ENCODE data around the gene RNF220. TPM values are rescaled to one million over a fixed set of nuclear protein-coding genes. Genes with fewer than 3 reads are reported as not detected.
"Not testable (repeated sequence)": the region's sequence is repeated elsewhere in the genome, so short reads cannot be mapped to it uniquely, and the experiment has no call there.

The RNF220 gene
- total RNA-seq, 1 experiment from 2014 or later, result 66.6 TPM

- Histone ChIP-seq H3K27me3 (ENCODE audit: low read length) (no peaks in the 10 kb centered on the region), H3K27ac (ENCODE audit: low read length) (no peak overlapping the region), H3K9me3 (ENCODE audit: low read length) (no peaks in the 10 kb centered on the region), H3K4me1 (ENCODE audit: insufficient read depth, low read length) (no peaks in the 10 kb centered on the region), H3K4me3 (ENCODE audit: low read length) (no peak overlapping the region), H3F3A (ENCODE audit: low read length, unreplicated experiment) (no peaks in the 10 kb centered on the region), H4K20me1 (ENCODE audit: low read length) (no peaks in the 10 kb centered on the region), H3K9me2 (replicated peaks; ENCODE audit: low read length) (no peaks in the 10 kb centered on the region), H3K79me2 (ENCODE audit: low read length) (no peaks in the 10 kb centered on the region), H3K4me2 (ENCODE audit: low read length) (no peak overlapping the region), H2AFZ (ENCODE audit: low read length) (no peak overlapping the region), H3K9ac (ENCODE audit: low read length) (no peak overlapping the region), H3K36me3 (ENCODE audit: low read depth, low read length) (no peaks in the 10 kb centered on the region)
- ChIA-PET CTCF (interaction anchor here (0.7 kb wide), 2 partner anchors 37 to 409 kb away, joined by 3 to 6 read pairs; no protein-coding TSS in a partner anchor), POLR2A (ENCODE audit: unreplicated experiment) (no interaction called here)
- intact Hi-C loops (cut with micrococcal nuclease), result no loop called here
- no TSS peak for BruUV-seq (replicated peaks)
- TF ChIP-seq EZH2phosphoT487 (IDR thresholded peaks at IDR 0.05; ENCODE audit: borderline replicate concordance, low read length) (no peak), EZH2 (IDR thresholded peaks at IDR 0.05; ENCODE audit: low read length, unreplicated experiment) (no peak)
- TF ChIP-seq, protein P1, sequence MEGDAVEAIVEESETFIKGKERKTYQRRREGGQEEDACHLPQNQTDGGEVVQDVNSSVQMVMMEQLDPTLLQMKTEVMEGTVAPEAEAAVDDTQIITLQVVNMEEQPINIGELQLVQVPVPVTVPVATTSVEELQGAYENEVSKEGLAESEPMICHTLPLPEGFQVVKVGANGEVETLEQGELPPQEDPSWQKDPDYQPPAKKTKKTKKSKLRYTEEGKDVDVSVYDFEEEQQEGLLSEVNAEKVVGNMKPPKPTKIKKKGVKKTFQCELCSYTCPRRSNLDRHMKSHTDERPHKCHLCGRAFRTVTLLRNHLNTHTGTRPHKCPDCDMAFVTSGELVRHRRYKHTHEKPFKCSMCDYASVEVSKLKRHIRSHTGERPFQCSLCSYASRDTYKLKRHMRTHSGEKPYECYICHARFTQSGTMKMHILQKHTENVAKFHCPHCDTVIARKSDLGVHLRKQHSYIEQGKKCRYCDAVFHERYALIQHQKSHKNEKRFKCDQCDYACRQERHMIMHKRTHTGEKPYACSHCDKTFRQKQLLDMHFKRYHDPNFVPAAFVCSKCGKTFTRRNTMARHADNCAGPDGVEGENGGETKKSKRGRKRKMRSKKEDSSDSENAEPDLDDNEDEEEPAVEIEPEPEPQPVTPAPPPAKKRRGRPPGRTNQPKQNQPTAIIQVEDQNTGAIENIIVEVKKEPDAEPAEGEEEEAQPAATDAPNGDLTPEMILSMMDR (conservative IDR thresholded peaks at IDR 0.05; ENCODE audit: low read depth, low read length), result no peak
- ATAC-seq (no peak), DNase-seq (no peak)
Observed at GRCh38 chr1:44664730-44665370, 259.8 kb downstream of the RNF220 start.

GRCh38 chr1:44666719-44667118 is 261.7 kb downstream of the RNF220 start:
- H3K4me2 ChIP-seq (ENCODE audit: low read length); H2AFZ ChIP-seq (ENCODE audit: low read length); H3K9me2 ChIP-seq (replicated peaks; ENCODE audit: low read length); POLR2A ChIA-PET (ENCODE audit: unreplicated experiment); H3K4me3 ChIP-seq (ENCODE audit: low read length); H3K36me3 ChIP-seq (ENCODE audit: low read depth, low read length); H3K27me3 ChIP-seq (ENCODE audit: low read length); BruUV-seq (replicated peaks); DNase-seq; CTCF ChIA-PET; H3K27ac ChIP-seq (ENCODE audit: low read length); H4K20me1 ChIP-seq (ENCODE audit: low read length); H3K9ac ChIP-seq (ENCODE audit: low read length); H3K4me1 ChIP-seq (ENCODE audit: insufficient read depth, low read length); H3K79me2 ChIP-seq (ENCODE audit: low read length); H3F3A ChIP-seq (ENCODE audit: low read length, unreplicated experiment); H3K9me3 ChIP-seq (ENCODE audit: low read length); ATAC-seq; intact Hi-C loops (cut with micrococcal nuclease): not testable (repeated sequence)

- H3K9me3 ChIP-seq (ENCODE audit: low read length), result no peaks in the 10 kb centered on the region
- H3K9me2 ChIP-seq (replicated peaks; ENCODE audit: low read length), result no peaks in the 10 kb centered on the region
- H3F3A ChIP-seq (ENCODE audit: low read length, unreplicated experiment), result peaks cover 3% of the 10 kb centered on the region
- no peaks in the 10 kb centered on the region for H3K27me3 ChIP-seq (ENCODE audit: low read length)
- ChIA-PET POLR2A (ENCODE audit: unreplicated experiment) (no interaction called here), CTCF (no interaction called here)
- H3K36me3 ChIP-seq (ENCODE audit: low read depth, low read length), result no peaks in the 10 kb centered on the region
- TF ChIP-seq, protein P1 (conservative IDR thresholded peaks at IDR 0.05; ENCODE audit: low read depth, low read length), result no peak
- intact Hi-C loops (cut with micrococcal nuclease), result loop anchor here (5.0 kb wide), 1 partner anchor 36 kb away; no protein-coding TSS in a partner anchor
- peaks cover 32% of the 10 kb centered on the region for H3K4me1 ChIP-seq (ENCODE audit: insufficient read depth, low read length)
- H3K9ac ChIP-seq (ENCODE audit: low read length), result no peak overlapping the region
- H3K4me3 ChIP-seq (ENCODE audit: low read length), result no peak overlapping the region
- BruUV-seq (replicated peaks), result no TSS peak
- DNase-seq (no peak), ATAC-seq (no peak)
- no peak overlapping the region for H3K4me2 ChIP-seq (ENCODE audit: low read length)
- H3K27ac ChIP-seq (ENCODE audit: low read length), result no peak overlapping the region
- H2AFZ ChIP-seq (ENCODE audit: low read length), result no peak overlapping the region
- H4K20me1 ChIP-seq (ENCODE audit: low read length), result no peaks in the 10 kb centered on the region
- H3K79me2 ChIP-seq (ENCODE audit: low read length), result no peaks in the 10 kb centered on the region
Observed at GRCh38 chr1:44670751-44671640, 265.9 kb downstream of the RNF220 start.
